Posterior vena cava (tissue), 2 donors: ENCODE data around the gene ADCY10. TPM values are rescaled to one million over a fixed set of nuclear protein-coding genes. Genes with fewer than 3 reads are reported as not detected.
"Not testable (repeated sequence)": the region's sequence is repeated elsewhere in the genome, so short reads cannot be mapped to it uniquely, and the experiment has no call there.

Experiments
- DNase-seq: peaks from one replicate; pipeline ENCODE4 v3.0.0-alpha.2; 2020; ENCODE audit warnings: low spot score
- intact Hi-C, 2 donors: fragments of 100-400 bp; cut with DNase I; formaldehyde crosslinking; loops; one replicate each; pipeline versions ENCODE4 v1.14.1 to v1.14.2; 2022 to 2023
- total RNA-seq, 2 donors: library from RNA; stranded (reverse); fragmentation: NEBNext Ultra II Directional; extraction: Animal tissue kit (Norgen Biotek cat#: 25700); gene quantifications; one replicate each; pipeline ENCODE4 v1.2.1, GENCODE V29; 2021
- donor health status: DM: yes; HTN: yes; CAD: no.
- donor health status: DM: yes; HTN: yes; CAD: no.

The ADCY10 gene
- total RNA-seq, 2 donors from 2014 or later, result 0.28 to 0.38 TPM

DNA sequence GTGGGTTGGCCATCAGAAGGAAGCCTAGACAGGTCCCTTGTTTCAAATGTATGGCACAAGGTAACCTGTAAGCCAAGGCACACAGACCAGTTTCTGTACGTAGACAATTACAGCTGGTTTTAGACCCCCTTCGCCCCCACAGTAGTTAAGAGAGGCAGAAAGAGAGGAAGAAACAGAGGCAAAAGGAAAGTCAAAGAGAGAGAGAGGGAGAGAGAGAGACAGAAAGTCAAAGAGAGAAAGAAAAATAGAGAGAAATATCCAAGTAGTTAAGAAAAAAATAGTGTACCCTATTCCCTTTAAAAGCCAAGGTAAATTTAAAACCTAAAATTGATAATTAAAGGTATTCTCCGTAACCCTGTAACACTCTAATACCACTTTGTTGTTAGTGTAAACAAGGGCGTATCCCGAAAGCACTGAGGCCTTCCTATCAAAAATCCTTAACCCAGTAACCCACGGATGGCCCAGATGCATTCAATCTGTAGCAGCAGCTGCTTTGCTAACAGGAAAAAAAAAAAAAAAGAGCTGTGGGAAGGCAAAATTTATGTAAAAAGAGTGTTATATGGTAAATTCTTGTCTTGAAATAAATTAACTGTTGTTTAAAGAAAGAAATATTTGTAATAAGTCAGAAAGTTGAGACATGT is 49.4 kb downstream of the ADCY10 start:
- intact Hi-C loops, result no loop called here

DNA sequence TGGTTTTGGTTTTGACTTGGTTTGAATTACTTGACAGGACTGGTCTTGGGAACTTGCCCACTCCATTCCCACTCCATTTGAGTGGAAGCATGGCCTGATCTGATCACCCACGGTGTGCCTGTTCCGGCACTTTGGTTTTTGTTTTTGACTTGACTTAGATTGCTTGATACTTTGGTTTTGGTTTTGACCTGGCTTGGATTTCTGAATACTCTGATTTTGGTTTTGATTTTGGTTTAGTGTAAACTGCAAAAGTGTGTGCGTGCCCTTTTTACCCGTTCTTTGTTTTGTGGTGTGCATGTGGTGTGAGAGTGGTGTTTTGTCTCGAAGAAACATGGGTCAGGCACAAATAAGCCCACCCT is 50.0 kb downstream of the ADCY10 start:
- DNase-seq, result no peak
- intact Hi-C loops, result no loop called here

More for the DNA sequence above, 49.4 kb downstream of the ADCY10 start:
- no peak for DNase-seq

DNA sequence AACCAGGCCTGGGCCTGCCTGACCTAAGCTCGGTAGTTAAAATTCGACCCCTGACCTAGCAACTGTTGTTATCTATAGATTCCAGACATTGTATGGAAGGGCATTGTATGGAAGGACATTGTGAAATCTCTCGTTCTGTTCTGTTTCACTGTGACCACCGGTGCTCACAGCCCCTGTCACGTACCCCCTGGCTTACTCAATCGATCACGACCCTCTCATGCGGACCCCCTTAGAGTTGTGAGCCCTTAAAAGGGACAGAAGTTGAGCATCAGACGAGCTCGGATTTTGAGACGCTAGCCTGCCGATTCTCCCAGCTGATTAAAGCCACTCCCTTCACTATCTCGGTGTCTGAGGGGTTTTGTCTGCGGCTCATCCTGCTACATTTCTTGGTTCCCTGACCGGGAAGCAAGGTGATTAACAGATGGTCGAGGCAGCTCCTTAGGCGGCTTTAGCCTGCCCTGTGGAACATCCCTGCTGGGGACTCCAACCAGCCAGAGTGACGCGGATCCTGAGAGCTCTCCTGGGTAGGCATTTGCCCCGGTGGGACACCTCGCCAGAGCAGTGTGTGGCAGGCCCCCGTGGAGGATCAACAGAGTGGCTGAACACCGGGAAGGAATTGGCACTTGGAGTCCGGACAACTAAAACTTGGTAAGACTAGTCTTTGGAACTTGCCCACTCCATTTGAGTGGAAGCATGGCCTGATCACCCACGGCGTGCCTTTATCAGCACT is 50.6 kb downstream of the ADCY10 start:
- intact Hi-C loops, DNase-seq: not testable (repeated sequence)

DNA sequence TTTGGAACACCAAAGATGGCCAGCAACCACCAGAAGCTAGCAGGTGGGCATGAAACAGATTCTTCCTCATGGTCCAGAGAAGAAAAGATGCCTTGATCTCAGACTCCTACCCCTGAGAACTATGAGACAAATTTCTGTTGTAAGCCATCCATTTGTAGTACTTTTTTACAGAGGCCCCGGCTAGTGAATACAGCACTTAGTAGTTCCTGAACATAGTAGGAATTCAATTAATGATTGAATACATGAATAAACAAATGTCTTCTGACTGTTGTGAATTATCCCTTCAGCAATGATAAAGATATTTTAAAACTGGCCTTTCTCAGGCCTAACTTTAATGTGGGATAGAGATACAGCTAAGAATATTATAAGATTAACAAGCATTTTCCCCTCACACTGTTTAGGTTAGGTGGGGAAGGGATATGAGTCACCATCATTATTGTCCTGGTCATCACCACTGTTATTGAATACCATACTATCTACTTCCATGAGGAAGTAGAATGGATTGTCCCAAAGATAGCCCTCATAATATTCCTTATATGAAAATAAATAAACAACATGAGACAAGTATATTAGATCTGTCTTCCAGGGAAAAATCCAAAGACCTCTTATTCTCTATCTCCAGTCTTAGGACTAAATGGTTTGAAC is 51.4 kb downstream of the ADCY10 start:
- intact Hi-C loops, result no loop called here
- DNase-seq, result no peak

DNA sequence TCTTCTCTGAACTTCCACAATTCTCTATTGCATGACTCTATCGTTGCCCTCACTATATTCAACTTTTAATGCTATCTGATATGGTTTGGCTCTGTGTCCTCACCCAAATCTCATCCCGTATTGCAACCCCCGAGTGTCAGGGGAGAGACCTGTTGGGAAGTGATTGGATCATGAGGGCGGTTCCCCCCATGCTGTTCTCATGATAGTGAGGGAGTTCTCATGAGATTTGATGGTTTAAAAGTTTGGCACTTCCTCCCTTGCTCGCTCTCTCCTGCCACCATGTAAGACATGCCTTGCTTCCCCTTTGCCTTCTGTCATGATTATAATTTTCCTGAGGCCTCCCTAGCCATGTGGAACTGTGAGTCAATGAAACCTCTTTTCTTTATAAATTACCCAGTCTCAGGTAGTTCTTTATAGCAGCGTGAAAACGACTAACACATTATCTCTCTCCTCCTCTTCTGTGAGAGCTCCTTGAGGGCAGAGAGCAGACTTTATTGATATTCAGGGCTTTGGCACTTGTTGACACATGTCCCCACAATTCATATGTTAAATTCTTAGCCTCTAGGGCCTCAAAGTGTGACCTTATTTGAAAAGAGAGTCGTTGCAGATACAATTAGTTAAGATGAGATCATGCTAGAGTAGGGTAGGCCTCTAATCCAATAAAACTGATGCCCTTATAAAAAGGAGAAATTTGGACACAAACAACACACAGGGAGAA is 52.1 kb downstream of the ADCY10 start:
- DNase-seq, result no peak
- intact Hi-C loops, result no loop called here

- DNase-seq, result no peak
- intact Hi-C loops, result no loop called here
Measured at GRCh38 chr1:167860231-167860923, 53.6 kb downstream of the ADCY10 start.

- intact Hi-C loops, result no loop called here
- no peak for DNase-seq
Measured at GRCh38 chr1:167856711-167857418, 57.1 kb downstream of the ADCY10 start.

DNA sequence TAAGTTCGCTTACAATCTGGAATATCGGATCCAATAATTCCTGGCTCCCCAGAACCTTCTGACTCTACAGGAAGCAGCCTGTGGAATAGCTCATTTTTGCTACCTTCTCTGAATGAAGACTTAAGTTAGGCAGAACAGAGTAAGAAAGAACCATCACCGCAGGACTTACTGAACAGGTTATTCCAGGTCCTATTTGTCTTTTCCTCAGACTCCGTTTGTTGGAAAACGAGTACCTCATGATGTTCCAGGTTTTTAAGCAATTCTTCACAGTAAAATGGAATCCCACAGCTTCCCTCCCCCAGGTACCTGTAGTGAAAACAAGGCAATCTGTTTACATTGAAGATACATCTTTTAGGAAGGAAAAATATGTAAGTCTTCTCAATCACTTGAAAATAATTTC is 59.8 kb downstream of the ADCY10 start:
- intact Hi-C loops, result no loop called here
- DNase-seq, result no peak

DNA sequence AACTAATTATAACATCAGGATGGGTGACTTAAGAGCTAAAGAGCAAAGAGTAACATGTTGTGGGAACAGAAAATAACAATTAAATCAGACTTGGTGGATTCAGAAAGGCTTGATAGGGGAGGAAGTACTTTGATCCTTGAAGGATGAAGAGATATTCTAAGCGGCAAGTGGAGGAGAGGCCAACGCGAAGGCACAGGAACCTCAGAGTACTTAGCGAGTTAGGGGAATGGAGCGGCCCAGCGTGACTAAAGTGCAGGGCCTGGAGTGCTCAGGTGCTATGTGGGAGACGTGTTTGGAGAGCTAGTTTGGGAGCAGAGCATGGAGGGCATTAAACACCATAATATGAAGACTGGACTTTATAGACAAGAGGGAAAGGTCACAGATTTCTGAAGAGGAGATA is 64.3 kb downstream of the ADCY10 start:
- DNase-seq, result no peak
- intact Hi-C loops, result loop anchor here in 1 of 2 donors (5.0 kb wide), 1 partner anchor 83 kb away; no protein-coding TSS in a partner anchor

DNA sequence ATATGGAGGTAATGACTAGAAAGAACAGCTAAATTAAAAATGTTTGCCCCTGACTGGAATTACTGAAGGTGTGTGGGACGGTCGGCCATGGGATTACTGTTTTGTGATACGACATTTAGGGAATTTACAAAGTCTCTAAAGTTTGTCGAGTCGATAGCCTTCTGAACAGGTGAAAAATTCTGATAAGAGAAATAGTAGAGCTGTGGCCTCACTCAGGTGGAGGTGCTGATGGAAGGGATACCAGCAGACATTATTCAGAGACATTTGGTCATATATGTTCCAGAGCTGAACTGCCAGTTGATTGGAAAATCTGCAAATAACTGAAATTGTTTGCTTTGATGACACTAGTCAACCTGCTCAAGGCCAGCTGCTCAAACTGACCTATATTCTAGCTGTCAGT is 71.1 kb downstream of the ADCY10 start:
- intact Hi-C loops, result no loop called here
- no peak for DNase-seq

GRCh38 chr1:167841530-167841929 is 72.4 kb downstream of the ADCY10 start:
- DNase-seq, result no peak
- intact Hi-C loops, result no loop called here

DNA sequence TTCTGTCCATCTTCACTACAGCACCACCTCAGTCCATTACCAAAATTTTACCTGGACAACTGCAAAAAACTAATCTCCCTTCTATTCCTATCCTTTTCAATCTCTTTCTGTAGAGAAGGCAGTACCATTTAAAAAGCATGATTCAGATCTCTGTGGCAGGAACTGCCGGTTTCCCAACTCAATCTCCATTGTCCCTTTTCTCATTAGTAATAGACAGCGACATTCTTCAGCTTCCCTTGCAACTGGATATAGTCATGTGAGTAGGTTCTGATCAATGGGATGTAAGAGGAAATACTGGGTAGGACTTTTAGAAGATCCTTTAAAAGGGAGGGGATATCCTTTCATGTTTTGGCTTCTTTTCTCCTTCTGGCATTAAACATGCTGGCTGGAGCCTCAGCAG is 74.9 kb downstream of the ADCY10 start:
- intact Hi-C loops, result no loop called here
- no peak for DNase-seq

GRCh38 chr1:167837326-167837725 is 76.6 kb downstream of the ADCY10 start:
- DNase-seq, result no peak
- intact Hi-C loops, result no loop called here

DNA sequence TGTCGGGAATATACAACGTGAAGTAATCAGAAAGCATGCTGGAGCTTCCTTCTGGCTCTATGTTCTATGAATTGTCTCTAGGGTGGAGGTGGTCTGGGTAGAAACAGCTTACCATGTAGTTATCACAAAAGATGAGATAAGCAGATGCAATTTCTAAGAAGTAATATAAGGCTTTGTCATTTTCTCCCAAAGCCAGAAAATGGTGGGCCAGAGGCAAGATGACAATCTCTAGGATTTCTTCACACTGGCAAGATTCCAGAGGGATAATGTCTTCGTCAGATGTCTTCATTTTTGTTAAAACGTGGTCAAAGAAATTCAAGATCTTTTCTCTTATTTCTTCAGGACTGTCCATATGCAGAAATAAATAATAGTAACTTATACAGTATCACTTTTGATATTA is 77.7 kb downstream of the ADCY10 start:
- intact Hi-C loops, result no loop called here
- no peak for DNase-seq

DNA sequence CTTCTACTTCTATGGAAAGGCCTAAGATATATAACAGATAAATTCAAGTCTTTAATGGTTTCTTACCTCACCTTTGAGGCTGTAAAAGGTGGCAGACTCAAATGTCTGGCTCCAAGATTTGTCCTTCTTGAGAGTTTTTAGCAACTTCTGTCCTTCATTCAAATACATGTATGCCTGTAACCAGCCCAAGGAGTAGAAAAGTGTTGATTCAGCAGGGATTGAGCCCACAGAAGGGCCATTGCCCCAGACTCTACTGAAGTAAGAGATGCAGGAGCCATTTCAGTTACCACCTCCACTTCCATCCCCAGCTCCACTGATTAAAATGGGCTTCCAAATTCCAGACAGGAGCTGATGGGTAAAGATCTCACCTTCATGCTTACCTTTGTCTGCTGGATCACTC is 80.0 kb downstream of the ADCY10 start:
- intact Hi-C loops, result no loop called here
- no peak for DNase-seq

- DNase-seq, result no peak
- intact Hi-C loops, result no loop called here
Measured at GRCh38 chr1:167832693-167833092, 81.2 kb downstream of the ADCY10 start.

DNA sequence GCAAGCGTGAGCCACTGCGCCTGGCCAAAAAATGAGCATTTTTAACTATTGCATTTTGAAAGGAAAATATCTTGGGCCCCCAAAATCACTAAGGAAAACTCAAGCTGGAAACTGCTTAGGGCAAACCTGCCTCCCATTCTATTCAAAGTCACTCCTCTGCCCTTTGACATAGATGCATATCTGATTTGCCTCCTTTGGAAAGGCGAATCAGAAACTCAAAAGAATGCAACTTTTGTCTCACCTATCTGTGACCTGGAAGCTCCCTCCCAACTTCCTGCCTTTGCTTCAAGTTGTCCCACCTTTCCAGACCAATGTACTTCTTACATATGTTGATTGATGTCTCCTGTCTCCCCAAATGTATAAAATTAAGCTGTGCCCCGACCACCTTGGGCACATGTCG is 83.3 kb downstream of the ADCY10 start:
- intact Hi-C loops, DNase-seq: not testable (repeated sequence)

DNA sequence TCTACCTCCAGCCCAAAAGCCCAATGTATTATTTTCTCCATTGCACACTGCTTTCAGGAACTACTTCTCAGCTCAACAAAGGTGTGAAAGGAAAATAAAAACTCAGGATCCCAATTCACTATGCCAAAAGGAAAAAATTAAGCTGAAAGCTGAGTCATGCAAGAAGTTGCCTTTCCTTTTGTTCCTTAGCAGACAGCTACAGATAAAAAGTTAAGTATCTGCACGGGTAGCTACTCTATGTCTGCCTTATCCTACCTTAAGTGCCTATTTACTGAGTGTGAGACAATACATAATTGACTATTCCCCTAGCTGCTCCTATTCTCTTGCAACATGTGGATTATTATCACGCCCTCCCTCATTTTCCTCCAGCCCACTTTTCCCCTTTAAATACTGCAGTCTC is 84.1 kb downstream of the ADCY10 start:
- DNase-seq, result no peak
- intact Hi-C loops, result no loop called here

DNA sequence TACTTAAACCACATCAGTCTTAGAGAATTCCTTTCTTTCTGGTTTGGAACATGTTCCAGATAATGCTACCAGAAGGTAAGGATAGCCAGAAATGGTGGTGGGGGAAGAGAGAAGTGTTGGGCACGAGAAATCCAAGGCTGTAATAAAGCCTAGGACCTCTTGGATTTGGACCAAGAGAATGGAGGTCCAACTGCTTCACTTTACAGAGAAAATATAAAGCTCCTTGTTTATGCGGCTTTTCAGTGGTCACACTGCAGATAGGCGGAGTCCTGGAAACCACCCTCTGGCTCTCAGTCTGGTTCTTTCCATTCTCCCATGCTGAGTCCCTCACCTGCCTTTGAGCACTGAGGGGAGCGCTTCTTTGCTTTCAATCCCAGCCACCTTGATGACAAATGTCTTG is 87.8 kb downstream of the ADCY10 start:
- DNase-seq, result no peak
- intact Hi-C loops, result loop anchor here in 1 of 2 donors (2.0 kb wide), 1 partner anchor 41 kb away; no protein-coding TSS in a partner anchor
